ENCODE results near the gene AKAP13. TPM values are rescaled to one million over a fixed set of nuclear protein-coding genes. Genes with fewer than 3 reads are reported as not detected.

The AKAP13 gene
- total and polyA plus RNA-seq, 9 donors: 45.3 to 190 (median 98.6) TPM

DNA sequence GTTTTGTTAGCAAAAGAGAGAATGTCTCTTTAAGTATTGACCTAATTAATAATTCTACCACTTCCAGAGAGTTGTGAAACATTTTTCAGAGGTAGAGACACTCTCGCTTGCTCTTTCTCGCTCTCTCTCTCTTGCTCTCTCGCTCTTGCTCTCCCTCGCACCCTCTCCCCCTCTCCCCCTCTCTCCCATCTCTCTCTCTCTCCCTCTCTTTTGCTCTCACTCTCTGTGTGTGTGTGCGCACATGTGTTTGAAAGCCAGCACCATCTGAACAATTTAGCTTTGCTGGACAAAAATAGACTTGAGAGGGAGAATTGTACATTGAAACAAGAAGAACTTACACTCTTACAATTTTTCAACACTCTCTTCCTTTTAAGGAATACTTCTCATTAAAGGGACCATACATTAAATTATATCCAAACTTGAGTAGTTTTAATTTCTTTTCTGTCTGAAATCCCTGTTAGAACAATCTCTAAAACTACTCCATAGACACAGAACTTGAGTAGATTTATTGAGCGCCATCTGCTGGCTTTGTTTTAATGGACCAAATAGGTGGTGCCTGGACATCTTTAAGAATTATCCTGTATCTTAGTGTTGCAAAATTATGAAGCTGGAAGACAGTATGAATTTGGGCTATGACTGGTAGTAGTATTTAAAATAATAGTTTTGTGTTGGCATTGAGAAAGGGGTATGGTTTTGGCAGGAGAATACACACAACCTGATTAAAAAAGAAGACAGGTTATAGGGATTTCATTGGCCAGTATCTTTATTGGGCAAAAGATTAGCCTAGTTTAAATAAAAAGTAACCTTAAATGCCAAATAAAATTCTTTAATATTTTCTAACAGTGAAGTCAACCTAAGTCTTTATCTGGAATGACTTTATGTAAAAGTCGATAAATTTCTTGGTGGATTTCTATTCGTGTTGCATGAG, 124.6 kb downstream of the AKAP13 start:
- Histone ChIP-seq H3K36me3 (no peaks in the 10 kb centered on the region), H3K4me3 (no peak overlapping the region), H3K4me1 (ENCODE audit: insufficient read depth) (peaks cover 4% of the 10 kb centered on the region), H3K27ac (no peak overlapping the region), H3K27me3 (no peaks in the 10 kb centered on the region), H3K9me3 (no peaks in the 10 kb centered on the region)
- 54 to 66% (median 58%) methylated on average over 8 of the region's 8 CpGs for WGBS, 3 donors
- no peak for TF ChIP-seq EP300 (IDR thresholded peaks at IDR 0.05)
- TF ChIP-seq POLR2A (IDR thresholded peaks at IDR 0.05): no peak
- TF ChIP-seq, protein P1, sequence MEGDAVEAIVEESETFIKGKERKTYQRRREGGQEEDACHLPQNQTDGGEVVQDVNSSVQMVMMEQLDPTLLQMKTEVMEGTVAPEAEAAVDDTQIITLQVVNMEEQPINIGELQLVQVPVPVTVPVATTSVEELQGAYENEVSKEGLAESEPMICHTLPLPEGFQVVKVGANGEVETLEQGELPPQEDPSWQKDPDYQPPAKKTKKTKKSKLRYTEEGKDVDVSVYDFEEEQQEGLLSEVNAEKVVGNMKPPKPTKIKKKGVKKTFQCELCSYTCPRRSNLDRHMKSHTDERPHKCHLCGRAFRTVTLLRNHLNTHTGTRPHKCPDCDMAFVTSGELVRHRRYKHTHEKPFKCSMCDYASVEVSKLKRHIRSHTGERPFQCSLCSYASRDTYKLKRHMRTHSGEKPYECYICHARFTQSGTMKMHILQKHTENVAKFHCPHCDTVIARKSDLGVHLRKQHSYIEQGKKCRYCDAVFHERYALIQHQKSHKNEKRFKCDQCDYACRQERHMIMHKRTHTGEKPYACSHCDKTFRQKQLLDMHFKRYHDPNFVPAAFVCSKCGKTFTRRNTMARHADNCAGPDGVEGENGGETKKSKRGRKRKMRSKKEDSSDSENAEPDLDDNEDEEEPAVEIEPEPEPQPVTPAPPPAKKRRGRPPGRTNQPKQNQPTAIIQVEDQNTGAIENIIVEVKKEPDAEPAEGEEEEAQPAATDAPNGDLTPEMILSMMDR (IDR thresholded peaks at IDR 0.05): peak in 2 of 3 donors; percentile 24 to 40
- intact Hi-C loops (cut with DNase I): loop anchor here in 1 of 4 donors (10.0 kb wide), 1 partner anchor 210 kb away; no protein-coding TSS in a partner anchor
- DNase-seq: peak in 3 of 5 donors; percentile 11 to 65 (median 32)

GRCh38 chr15:85507114-85507513, 126.7 kb downstream of the AKAP13 start:
- no peaks in the 10 kb centered on the region for H3K9me3 ChIP-seq
- no peak overlapping the region for H3K27ac ChIP-seq

DNA sequence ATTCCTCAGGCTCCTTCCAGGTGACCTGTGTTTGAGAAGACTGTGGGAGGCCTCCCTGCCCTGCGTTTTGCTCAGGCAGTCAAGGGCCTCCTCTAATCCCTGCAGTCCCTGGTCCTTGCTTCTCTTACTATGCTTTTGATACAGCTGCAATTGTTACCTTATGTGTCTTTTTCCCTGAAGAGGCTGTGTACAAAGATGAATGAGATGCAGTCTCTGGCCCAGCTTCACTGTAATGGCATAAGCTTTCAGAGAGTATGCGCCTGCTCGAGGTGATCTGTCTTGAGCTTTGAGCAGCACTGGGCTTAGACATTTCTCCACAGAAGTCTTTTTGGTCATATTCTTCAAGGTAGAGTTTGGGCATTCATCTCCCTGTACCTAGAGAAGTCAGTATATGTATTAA, 129.6 kb downstream of the AKAP13 start:
- 92 to 96% (median 93%) methylated on average over 3 of the region's 3 CpGs for WGBS, 3 donors
- intact Hi-C loops (cut with DNase I): loop anchor here in 1 of 4 donors (10.0 kb wide), 1 partner anchor 215 kb away; no protein-coding TSS in a partner anchor
- Histone ChIP-seq H3K27ac (no peak overlapping the region), H3K36me3 (no peaks in the 10 kb centered on the region), H3K4me3 (no peak overlapping the region), H3K9me3 (no peaks in the 10 kb centered on the region), H3K4me1 (ENCODE audit: insufficient read depth) (no peaks in the 10 kb centered on the region), H3K27me3 (no peaks in the 10 kb centered on the region)
- no peak for DNase-seq
- TF ChIP-seq POLR2A (IDR thresholded peaks at IDR 0.05) (no peak), EP300 (IDR thresholded peaks at IDR 0.05) (no peak)
- TF ChIP-seq, protein P1 (IDR thresholded peaks at IDR 0.05): no peak

More at GRCh38 chr15:85507114-85507513, 126.7 kb downstream of the AKAP13 start:
- no peak for DNase-seq
- Histone ChIP-seq H3K4me1 (ENCODE audit: insufficient read depth) (no peaks in the 10 kb centered on the region), H3K27me3 (no peaks in the 10 kb centered on the region), H3K4me3 (no peak overlapping the region), H3K36me3 (no peaks in the 10 kb centered on the region)
- intact Hi-C loops (cut with DNase I): loop anchor here in 1 of 4 donors (10.0 kb wide), 1 partner anchor 212 kb away; no protein-coding TSS in a partner anchor
- WGBS, 3 donors: 76 to 92% (median 87%) methylated on average over 2 of the region's 2 CpGs
- TF ChIP-seq POLR2A (IDR thresholded peaks at IDR 0.05): no peak
- no peak for TF ChIP-seq EP300 (IDR thresholded peaks at IDR 0.05)
- TF ChIP-seq, protein P1 (IDR thresholded peaks at IDR 0.05): no peak

DNA sequence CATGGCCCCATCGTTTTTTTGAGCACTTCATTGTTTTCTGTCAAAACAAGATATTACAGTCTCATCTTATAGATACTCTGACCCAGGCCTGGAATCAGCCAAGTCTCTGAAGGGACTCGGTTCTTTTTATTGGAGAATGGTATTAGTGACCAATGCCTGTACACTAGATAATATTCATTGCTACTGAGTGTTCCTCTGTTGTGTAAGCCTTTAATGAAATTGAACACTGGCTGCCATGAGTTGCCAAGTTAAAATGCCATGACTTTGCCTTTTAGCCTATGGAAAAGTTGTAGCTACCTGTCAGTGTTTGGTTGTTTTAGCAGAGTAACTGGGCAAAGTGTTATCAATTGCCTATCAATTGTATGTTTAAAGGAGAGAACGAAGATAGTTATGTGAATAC, 134.0 kb downstream of the AKAP13 start:
- H3K4me1 ChIP-seq (ENCODE audit: insufficient read depth): no peaks in the 10 kb centered on the region
- WGBS, 3 donors: 74 to 78% (median 75%) methylated on average over 3 of the region's 3 CpGs

More for the DNA sequence above, 134.0 kb downstream of the AKAP13 start:
- TF ChIP-seq POLR2A (IDR thresholded peaks at IDR 0.05): no peak
- no peak for TF ChIP-seq EP300 (IDR thresholded peaks at IDR 0.05)
- TF ChIP-seq, protein P1 (IDR thresholded peaks at IDR 0.05): no peak
- intact Hi-C loops (cut with DNase I): no loop called here
- H3K27ac ChIP-seq: no peak overlapping the region
- no peak for DNase-seq
- H3K36me3 ChIP-seq: no peaks in the 10 kb centered on the region
- no peaks in the 10 kb centered on the region for H3K27me3 ChIP-seq
- H3K9me3 ChIP-seq: no peaks in the 10 kb centered on the region
- H3K4me3 ChIP-seq: no peak overlapping the region

Measured in ovary (tissue), 9 donors.